Natural killer cell treated with Interleukin-12 subunit alpha and Interleukin-12 subunit beta and Interleukin-15 and Interleukin-18, amount 100 ng/mL, for 72 hours (primary cell): ENCODE measurements around the gene PGM3. TPM values are rescaled to one million over a fixed set of nuclear protein-coding genes. Genes with fewer than 3 reads are reported as not detected.

Source experiments
- ATAC-seq, 2 donors: fragments of 150-1000 bp; cut with Tn5 transposase in 1 of 2; sonication (Bioruptor Pico), chemical (Tn5 transposase) in 1 of 2; 2 replicates each; pipeline ENCODE4 v1.10.0; 2021
- DNase-seq: peaks from one replicate; pipeline ENCODE4 v3.0.0; 2022; ENCODE audit warnings: low spot score
- H3K27ac Mint-ChIP-seq, 2 donors: 1 replicate in 1 of 2; 2 replicates in 1 of 2; pipeline ENCODE4 v1.8.0; 2022; ENCODE audit warnings: mixed read lengths in 2 of 2, mild to moderate bottlenecking in 1 of 2, moderate library complexity in 1 of 2
- H3K27me3 Mint-ChIP-seq, 2 donors: 1 replicate in 1 of 2; 2 replicates in 1 of 2; pipeline ENCODE4 v1.8.0; 2022; ENCODE audit warnings: mixed read lengths in 2 of 2
- H3K36me3 Mint-ChIP-seq: one replicate; pipeline ENCODE4 v1.8.0; 2022; ENCODE audit warnings: mixed read lengths
- H3K4me1 Mint-ChIP-seq, 2 donors: 1 replicate in 1 of 2; 2 replicates in 1 of 2; pipeline ENCODE4 v1.8.0; 2022; ENCODE audit warnings: low read depth in 2 of 2, mixed read lengths in 2 of 2, mild to moderate bottlenecking in 1 of 2
- H3K4me3 Mint-ChIP-seq: one replicate; pipeline ENCODE4 v1.8.0; 2022; ENCODE audit warnings: mixed read lengths
- H3K9me3 Mint-ChIP-seq: 2 replicates; pipeline ENCODE4 v1.8.0; 2022; ENCODE audit warnings: mixed read lengths
- total RNA-seq, 2 donors: library from RNA; stranded (reverse); gene quantifications; one replicate each; pipeline ENCODE4 v1.2.3, GENCODE V29; 2022

The PGM3 gene
- total RNA-seq, 2 donors from 2014 or later, result 28.9 to 29.2 TPM

DNA sequence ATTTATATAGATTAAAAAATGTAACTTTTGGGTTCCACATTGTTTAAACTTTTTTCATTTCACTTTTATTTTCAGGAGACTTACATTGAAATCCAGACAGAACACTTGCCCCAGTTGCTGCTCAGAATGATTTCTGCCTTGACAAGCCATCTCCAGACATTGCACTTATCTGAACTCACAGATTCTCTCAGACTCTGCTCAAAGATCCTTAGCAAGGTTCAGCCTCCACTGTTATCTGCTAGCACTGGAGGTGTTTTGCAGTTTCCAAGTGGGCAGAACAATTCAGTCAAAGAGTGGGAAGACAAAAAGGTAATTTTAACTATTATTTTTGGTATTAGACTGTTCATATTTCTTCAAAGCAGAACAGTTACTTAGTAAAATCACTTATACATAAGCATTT, 67.6 kb downstream of the PGM3 start:
- H3K9me3 Mint-ChIP-seq, result no peaks in the 10 kb centered on the region
- H3K4me3 Mint-ChIP-seq, result no peak overlapping the region
- no peaks in the 10 kb centered on the region for H3K4me1 Mint-ChIP-seq
- no peak for DNase-seq
- H3K36me3 Mint-ChIP-seq, result peaks cover 33% of the 10 kb centered on the region
- no peak for ATAC-seq
- H3K27me3 Mint-ChIP-seq, result no peaks in the 10 kb centered on the region
- H3K27ac Mint-ChIP-seq, result no peak overlapping the region

DNA sequence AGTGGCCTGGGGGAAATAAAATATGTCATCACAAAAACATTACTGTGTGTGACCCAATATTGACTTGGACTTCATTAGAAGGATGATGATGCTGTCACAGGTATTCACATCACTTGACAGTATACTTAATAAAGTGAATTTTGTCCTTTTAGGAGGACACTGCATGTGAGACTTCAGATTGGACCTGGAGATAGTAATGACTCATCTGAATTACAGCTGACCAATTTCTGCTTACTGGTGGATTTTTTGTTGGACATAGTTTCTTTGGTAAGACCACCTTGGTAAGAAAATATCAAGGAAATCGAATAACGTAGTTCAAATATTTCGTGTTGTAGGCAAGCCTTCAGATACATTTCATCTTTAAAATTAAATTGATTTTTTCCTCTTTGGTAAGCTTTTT, 68.5 kb downstream of the PGM3 start:
- Mint-ChIP-seq H3K36me3 (peaks cover 36% of the 10 kb centered on the region), H3K4me3 (no peak overlapping the region), H3K4me1 (no peaks in the 10 kb centered on the region), H3K27ac (no peak overlapping the region), H3K27me3 (no peaks in the 10 kb centered on the region), H3K9me3 (no peaks in the 10 kb centered on the region)
- ATAC-seq (no peak), DNase-seq (no peak)

DNA sequence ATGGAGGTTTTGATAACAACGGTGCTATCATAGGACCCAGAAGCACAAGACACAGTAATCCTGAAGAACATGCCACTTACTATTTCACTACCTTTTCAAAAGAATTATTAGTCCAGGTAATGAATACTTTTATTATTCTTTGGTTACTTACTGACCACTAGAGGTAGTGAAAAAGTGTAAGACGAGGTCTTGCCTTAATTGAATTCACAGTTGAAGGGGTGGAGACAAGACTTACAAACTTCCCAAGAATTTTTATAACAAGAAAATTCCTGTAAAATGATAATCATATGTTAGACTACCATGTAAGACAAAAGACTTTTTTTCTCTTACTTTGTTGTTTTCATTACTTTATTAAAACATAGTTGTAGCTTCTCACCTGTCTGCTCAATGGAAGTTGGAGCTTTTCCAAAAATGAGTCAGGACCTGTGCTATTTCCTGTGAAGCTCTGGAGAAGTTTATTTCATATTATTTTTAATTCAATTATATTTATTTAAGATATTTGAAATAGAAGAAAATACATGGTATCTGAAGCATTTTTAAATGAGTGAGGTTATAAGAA, 73.2 kb downstream of the PGM3 start:
- H3K36me3 Mint-ChIP-seq, result peaks cover 18% of the 10 kb centered on the region
- no peak for DNase-seq
- H3K27ac Mint-ChIP-seq, result no peak overlapping the region
- ATAC-seq, result no peak
- H3K4me3 Mint-ChIP-seq, result no peak overlapping the region
- no peaks in the 10 kb centered on the region for H3K4me1 Mint-ChIP-seq
- H3K27me3 Mint-ChIP-seq, result no peaks in the 10 kb centered on the region
- no peaks in the 10 kb centered on the region for H3K9me3 Mint-ChIP-seq

DNA sequence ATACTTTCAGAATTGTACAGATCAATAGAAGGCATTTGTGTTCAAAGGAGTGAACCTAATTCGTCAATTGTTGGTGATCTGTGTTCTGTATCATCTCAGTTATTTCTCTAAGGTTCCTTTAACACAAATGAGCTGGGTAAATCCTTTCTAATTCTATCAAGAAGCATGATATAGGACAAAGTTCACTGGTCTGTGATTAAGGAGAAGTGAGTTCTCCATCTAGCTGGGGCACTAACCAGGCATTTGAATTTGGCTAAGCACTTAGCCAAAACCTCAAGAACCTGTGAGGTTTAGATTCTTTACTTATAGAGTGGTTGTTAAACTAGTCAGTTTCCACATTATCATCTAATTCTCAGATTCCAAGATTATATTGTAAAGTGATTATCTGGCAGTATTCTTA, 75.3 kb downstream of the PGM3 start:
- Mint-ChIP-seq H3K36me3 (peaks cover 11% of the 10 kb centered on the region), H3K27ac (no peak overlapping the region), H3K4me3 (no peak overlapping the region), H3K27me3 (no peaks in the 10 kb centered on the region), H3K4me1 (no peaks in the 10 kb centered on the region), H3K9me3 (no peaks in the 10 kb centered on the region)
- no peak for ATAC-seq
- DNase-seq, result no peak

Other genes starting within 250 kb of the PGM3 start
- gene UBE3D, start 127.4 kb downstream of the PGM3 start, total RNA-seq, result 10 to 100 TPM in 1 of 2 donors, 1 to 10 TPM in 1; 6.0 to 11.9 TPM
- 10 to 100 TPM; 22.6 to 32.6 TPM for gene DOP1A, start 125.6 kb downstream of the PGM3 start, total RNA-seq
- gene RWDD2A, start 92 bp upstream of the PGM3 start, total RNA-seq, result 1 to 10 TPM; 1.5 TPM
- 1 to 10 TPM; 1.3 to 1.7 TPM for gene ME1, start 237.8 kb upstream of the PGM3 start, total RNA-seq